SK-N-MC (cell line): ENCODE data around the gene AVL9.

ENCODE experiments used
- DNase-seq: peaks from one replicate; pipeline ENCODE4 v3.0.0-alpha.2; 2011; ENCODE audit warnings: low read depth, low spot score
- H3K27ac ChIP-seq: fragments of 200-600 bp; sonication (generic); 2 replicates; pipeline ENCODE4 v1.5.1; 2016; ENCODE audit warnings: mixed run types
- H3K36me3 ChIP-seq: fragments of 200-600 bp; sonication (generic); 2 replicates; pipeline ENCODE4 v1.6.1; 2017; ENCODE audit warnings: antibody characterized with exemption, low read length, mixed read lengths; ENCODE audit not compliant: insufficient read depth
- H3K4me3 ChIP-seq: fragments of 200-600 bp; sonication (generic); 2 replicates; pipeline ENCODE4 v1.5.1; 2016
- H3K9ac ChIP-seq: fragments of 200-600 bp; sonication (generic); 2 replicates; pipeline ENCODE4 v1.8.0; 2017; ENCODE audit warnings: mixed run types, mixed read lengths; ENCODE audit not compliant: insufficient read length
- H3K9me3 ChIP-seq: fragments of 200-600 bp; sonication (generic); 2 replicates; pipeline ENCODE4 v1.6.1; 2017; ENCODE audit warnings: low read depth, mild to moderate bottlenecking, antibody characterized with exemption, low read length, moderate library complexity, mixed read lengths
- EZH2 ChIP-seq: fragments of 200-600 bp; sonication (generic); IDR thresholded peaks from one replicate; pipeline ENCODE4 v1.6.1; 2017; ENCODE audit warnings: antibody characterized with exemption
- FOXP2 ChIP-seq: optimal IDR thresholded peaks from 2 replicates; pipeline ENCODE3; 2011; ENCODE audit warnings: mild to moderate bottlenecking, moderate library complexity; ENCODE audit not compliant: insufficient read depth; ENCODE audit errors: extremely low read length, control extremely low read depth
- POLR2AphosphoS5 ChIP-seq: IDR thresholded peaks from 2 replicates; pipeline ENCODE4 v1.6.1; 2012; ENCODE audit warnings: mild to moderate bottlenecking, low read depth, low read length, borderline replicate concordance

AVL9 gene

GRCh38 chr7:32506266-32507054 is 11.2 kb downstream of the AVL9 start:
- Histone ChIP-seq H3K9me3 (no peaks in the 10 kb centered on the region), H3K4me3 (no peak overlapping the region), H3K9ac (no peak overlapping the region), H3K27ac (no peak overlapping the region), H3K36me3 (peaks cover 16% of the 10 kb centered on the region; the same call in 1 of the 2 replicates)
- no peak for DNase-seq
- TF ChIP-seq EZH2 (no peak), POLR2AphosphoS5 (no peak), FOXP2 (no peak)

DNA sequence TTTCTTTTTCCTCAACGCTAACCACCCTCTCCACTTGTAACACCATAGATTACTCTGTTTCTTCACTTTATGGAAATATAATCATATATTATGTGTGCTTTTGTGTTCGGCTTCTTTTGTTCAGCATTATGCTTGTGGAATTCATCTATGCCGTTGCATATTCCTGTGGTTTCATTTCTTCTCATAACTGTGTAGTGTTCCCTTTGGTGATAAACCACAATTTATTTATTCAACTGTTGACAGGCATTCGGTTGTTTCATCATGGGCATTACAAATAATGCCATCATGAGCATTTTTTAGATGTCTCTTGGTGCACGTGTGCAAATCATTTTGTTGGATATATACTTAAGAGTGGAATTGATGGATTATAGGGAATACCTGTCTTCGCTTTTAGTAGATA is 12.1 kb downstream of the AVL9 start:
- Histone ChIP-seq H3K36me3 (peaks cover 16% of the 10 kb centered on the region; the same call in 1 of the 2 replicates), H3K9me3 (no peaks in the 10 kb centered on the region), H3K4me3 (no peak overlapping the region), H3K9ac (no peak overlapping the region), H3K27ac (no peak overlapping the region)
- TF ChIP-seq POLR2AphosphoS5, result no peak
- TF ChIP-seq FOXP2, result no peak
- no peak for TF ChIP-seq EZH2
- DNase-seq, result no peak

DNA sequence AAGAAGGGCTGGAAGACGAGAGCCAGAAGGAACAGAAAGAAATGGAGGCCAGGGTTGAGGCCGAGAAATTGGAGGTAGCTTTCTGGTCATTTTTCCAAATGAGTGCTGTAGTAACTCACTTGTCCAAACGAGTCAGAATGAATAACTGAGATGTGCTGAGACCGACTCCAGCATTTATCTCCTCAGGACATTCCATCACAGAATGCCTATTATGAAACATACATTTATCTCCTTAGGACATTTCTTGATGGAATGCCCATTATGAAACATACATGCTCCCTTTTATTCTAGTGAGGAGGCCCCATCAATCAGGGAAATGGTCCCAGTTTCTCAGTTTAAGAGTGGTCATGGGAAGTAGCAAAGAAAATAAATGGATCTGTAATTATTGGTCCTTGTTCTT is 16.5 kb downstream of the AVL9 start:
- TF ChIP-seq EZH2, result no peak
- no peak for TF ChIP-seq POLR2AphosphoS5
- TF ChIP-seq FOXP2, result no peak
- no peak for DNase-seq
- H3K9me3 ChIP-seq, result no peaks in the 10 kb centered on the region
- H3K4me3 ChIP-seq, result no peak overlapping the region
- H3K27ac ChIP-seq, result no peak overlapping the region
- H3K9ac ChIP-seq, result no peak overlapping the region
- peaks cover 18% of the 10 kb centered on the region; the same call in 1 of the 2 replicates for H3K36me3 ChIP-seq

GRCh38 chr7:32513210-32513609 is 17.9 kb downstream of the AVL9 start:
- no peak for DNase-seq
- TF ChIP-seq POLR2AphosphoS5 (no peak), EZH2 (no peak), FOXP2 (no peak)
- no peak overlapping the region for H3K27ac ChIP-seq
- H3K4me3 ChIP-seq, result no peak overlapping the region
- H3K36me3 ChIP-seq, result peaks cover 18% of the 10 kb centered on the region; the same call in 1 of the 2 replicates
- H3K9ac ChIP-seq, result no peak overlapping the region
- H3K9me3 ChIP-seq, result no peaks in the 10 kb centered on the region

GRCh38 chr7:32515890-32516550 is 20.7 kb downstream of the AVL9 start:
- Histone ChIP-seq H3K9me3 (peaks cover 3% of the 10 kb centered on the region; the same call in 1 of the 2 replicates), H3K27ac (no peak overlapping the region)
- no peak for TF ChIP-seq EZH2

DNA sequence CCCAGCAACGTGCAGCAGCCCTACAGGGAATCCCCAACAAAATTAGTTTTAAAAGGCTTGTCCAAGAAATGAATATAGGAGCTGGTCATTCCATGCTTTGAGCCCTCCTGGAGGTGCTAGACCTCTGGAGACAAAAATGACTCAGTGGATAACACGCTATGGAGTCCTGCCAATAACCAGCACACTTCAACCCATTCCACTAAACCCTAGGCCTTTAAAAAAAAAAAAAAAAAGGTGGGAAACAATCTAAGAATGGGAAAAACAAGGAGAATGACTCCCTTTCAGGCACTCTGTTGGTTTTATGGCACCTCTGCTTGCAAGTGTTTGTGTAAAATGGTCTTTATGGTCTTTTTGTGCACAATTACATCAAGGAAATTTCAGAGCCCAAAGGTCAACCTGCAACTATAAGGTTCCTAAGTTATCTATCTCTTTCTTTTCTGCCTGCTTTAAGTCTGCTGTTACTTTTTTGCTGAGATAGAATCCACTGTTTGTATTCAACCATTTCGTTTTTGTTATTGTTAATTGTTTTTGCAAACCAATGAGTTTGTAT is 21.3 kb downstream of the AVL9 start:
- peaks cover 15% of the 10 kb centered on the region for H3K36me3 ChIP-seq
- H3K9me3 ChIP-seq, result peaks cover 3% of the 10 kb centered on the region; the same call in 1 of the 2 replicates
- no peak overlapping the region for H3K27ac ChIP-seq
- no peak overlapping the region for H3K4me3 ChIP-seq
- TF ChIP-seq POLR2AphosphoS5 (no peak), FOXP2 (no peak), EZH2 (no peak)
- no peak overlapping the region for H3K9ac ChIP-seq
- no peak for DNase-seq

More at GRCh38 chr7:32515890-32516550, 20.7 kb downstream of the AVL9 start:
- Histone ChIP-seq H3K36me3 (peaks cover 15% of the 10 kb centered on the region), H3K4me3 (no peak overlapping the region), H3K9ac (no peak overlapping the region)
- DNase-seq, result no peak

GRCh38 chr7:32518534-32519140 is 23.3 kb downstream of the AVL9 start:
- Histone ChIP-seq H3K4me3 (no peak overlapping the region), H3K27ac (no peak overlapping the region), H3K36me3 (peaks cover 20% of the 10 kb centered on the region), H3K9ac (no peak overlapping the region), H3K9me3 (peaks cover 3% of the 10 kb centered on the region; the same call in 1 of the 2 replicates)
- no peak for DNase-seq
- TF ChIP-seq FOXP2, result no peak
- no peak for TF ChIP-seq EZH2
- no peak for TF ChIP-seq POLR2AphosphoS5

GRCh38 chr7:32519763-32520162 is 24.5 kb downstream of the AVL9 start:
- no peak for DNase-seq
- peaks cover 20% of the 10 kb centered on the region for H3K36me3 ChIP-seq
- no peak for TF ChIP-seq FOXP2
- H3K4me3 ChIP-seq, result no peak overlapping the region
- peaks cover 3% of the 10 kb centered on the region; the same call in 1 of the 2 replicates for H3K9me3 ChIP-seq
- H3K27ac ChIP-seq, result no peak overlapping the region
- H3K9ac ChIP-seq, result no peak overlapping the region
